Astrocyte (in vitro differentiated cells and primary cell): Measurements from ENCODE around the gene SUN2. TPM values are rescaled to one million over a fixed set of nuclear protein-coding genes. Genes with fewer than 3 reads are reported as not detected.
A peak's percentile ranks its signal among the peaks of the same experiment; 100 is the strongest.

Source experiments
- DNase-seq: peaks from one replicate; pipeline ENCODE4 v3.0.0-alpha.2; 2010; ENCODE audit warnings: low read depth
- FAIRE-seq: peaks from 2 replicates; lab custom pipeline; 2011; peaks lifted over from hg19 to GRCh38; lab: Jason Lieb, UNC
- H2AFZ ChIP-seq: 2 replicates; pipeline ENCODE4 v1.6.0; 2012; ENCODE audit warnings: low read depth, low read length, inconsistent platforms
- H3K27ac ChIP-seq: 2 replicates; pipeline ENCODE4 v1.5.1; 2011; ENCODE audit warnings: low read depth, low read length, inconsistent platforms
- H3K27me3 ChIP-seq: 2 replicates; pipeline ENCODE4 v1.6.0; 2011; ENCODE audit warnings: low read length, inconsistent platforms; ENCODE audit not compliant: insufficient read depth
- H3K36me3 ChIP-seq: 2 replicates; pipeline ENCODE4 v1.5.1; 2011; ENCODE audit warnings: low read length, inconsistent platforms; ENCODE audit not compliant: insufficient read depth
- H3K4me1 ChIP-seq: 2 replicates; pipeline ENCODE4 v1.5.1; 2011; ENCODE audit warnings: low read length, inconsistent platforms; ENCODE audit not compliant: insufficient read depth
- H3K4me2 ChIP-seq: 2 replicates; pipeline ENCODE4 v1.6.0; 2012; ENCODE audit warnings: low read length, inconsistent platforms
- H3K4me3 ChIP-seq: 2 replicates; pipeline ENCODE4 v1.5.1; 2011; ENCODE audit warnings: low read depth, mild to moderate bottlenecking, low read length, inconsistent platforms; ENCODE audit not compliant: insufficient read depth
- H3K79me2 ChIP-seq: 2 replicates; pipeline ENCODE4 v1.6.0; 2012; ENCODE audit warnings: mild to moderate bottlenecking, low read length, inconsistent platforms; ENCODE audit not compliant: insufficient read depth
- H3K9ac ChIP-seq: 2 replicates; pipeline ENCODE4 v1.6.0; 2012; ENCODE audit warnings: mild to moderate bottlenecking, low read length, inconsistent platforms
- H3K9me3 ChIP-seq: 2 replicates; pipeline ENCODE4 v1.5.1; 2012; ENCODE audit warnings: low read depth, mild to moderate bottlenecking, low read length, inconsistent platforms; ENCODE audit not compliant: insufficient read depth
- H4K20me1 ChIP-seq: 2 replicates; pipeline ENCODE4 v1.6.0; 2012; ENCODE audit warnings: low read length, inconsistent platforms; ENCODE audit not compliant: insufficient read depth
- H3K27ac Mint-ChIP-seq: one replicate; pipeline ENCODE4 v1.8.0; 2021; ENCODE audit warnings: mild to moderate bottlenecking, mixed read lengths; ENCODE audit not compliant: unreplicated experiment
- H3K27me3 Mint-ChIP-seq: one replicate; pipeline ENCODE4 v1.8.0; 2021; ENCODE audit warnings: low read depth, mixed read lengths; ENCODE audit not compliant: unreplicated experiment
- H3K36me3 Mint-ChIP-seq: one replicate; pipeline ENCODE4 v1.8.0; 2021; ENCODE audit warnings: low read depth, mixed read lengths; ENCODE audit not compliant: unreplicated experiment
- H3K4me1 Mint-ChIP-seq: one replicate; pipeline ENCODE4 v1.8.0; 2021; ENCODE audit warnings: low read depth, mixed read lengths; ENCODE audit not compliant: unreplicated experiment
- H3K4me3 Mint-ChIP-seq: one replicate; pipeline ENCODE4 v1.8.0; 2021; ENCODE audit warnings: mild to moderate bottlenecking, moderate library complexity, mixed read lengths; ENCODE audit not compliant: unreplicated experiment
- H3K9me3 Mint-ChIP-seq: one replicate; pipeline ENCODE4 v1.8.0; 2021; ENCODE audit warnings: mild to moderate bottlenecking, mixed read lengths; ENCODE audit not compliant: unreplicated experiment
- CTCF ChIP-seq: IDR thresholded peaks from 2 replicates; pipeline ENCODE4 v1.5.1; 2011; ENCODE audit warnings: low read depth, mild to moderate bottlenecking, inconsistent platforms, low read length, moderate library complexity; ENCODE audit not compliant: insufficient read depth
- EZH2 ChIP-seq: IDR thresholded peaks from 2 replicates; pipeline ENCODE4 v1.6.1; 2012; ENCODE audit warnings: mild to moderate bottlenecking, low read length, inconsistent platforms; ENCODE audit not compliant: insufficient read depth
- total RNA-seq: library from RNA; stranded (reverse); gene quantifications from 2 replicates; pipeline ENCODE4 v1.2.1, GENCODE V29; 2021

Gene SUN2
- total RNA-seq, 1 donor from 2014 or later: 46.5 TPM

- peak within 1 kb of the TSS; percentile 76 for H3K4me3 ChIP-seq
- H3K9ac ChIP-seq: peak within 1 kb of the TSS; percentile 99
- peak within 1 kb of the TSS; percentile 85 for H2AFZ ChIP-seq
- no peaks in the 10 kb centered on the region for H3K27me3 Mint-ChIP-seq
- H3K4me1 ChIP-seq: peaks cover 47% of the 10 kb centered on the region
- FAIRE-seq (no peak), DNase-seq (peak; percentile 88)
- no peaks in the 10 kb centered on the region for H3K27me3 ChIP-seq
- H3K4me1 Mint-ChIP-seq: peaks cover 33% of the 10 kb centered on the region
- peaks cover 4% of the 10 kb centered on the region for H3K36me3 Mint-ChIP-seq
- peak within 1 kb of the TSS; percentile 98 for H3K27ac Mint-ChIP-seq
- H3K4me3 Mint-ChIP-seq: peak within 1 kb of the TSS; percentile 97
- H3K9me3 ChIP-seq: no peaks in the 10 kb centered on the region
- peaks cover 38% of the 10 kb centered on the region for H3K79me2 ChIP-seq
- TF ChIP-seq EZH2: no peak
- no peak for TF ChIP-seq CTCF
- H4K20me1 ChIP-seq: peaks cover 27% of the 10 kb centered on the region
- H3K36me3 ChIP-seq: no peaks in the 10 kb centered on the region
- H3K4me2 ChIP-seq: peak within 1 kb of the TSS; percentile 96
- no peaks in the 10 kb centered on the region for H3K9me3 Mint-ChIP-seq
- peak within 1 kb of the TSS; percentile 97 for H3K27ac ChIP-seq
These were observed 54.8 kb downstream of the SUN2 start, which contains the start of gene JOSD1 for GRCh38 chr22:38700789-38701628. Gene JOSD1 (minus strand): TSS chr22:38700943. CDS start chr22:38699987, 956 bp downstream.

- H3K4me1 ChIP-seq: peaks cover 48% of the 10 kb centered on the region
- no peaks in the 10 kb centered on the region for H3K9me3 ChIP-seq
- H3K9me3 Mint-ChIP-seq: no peaks in the 10 kb centered on the region
- H2AFZ ChIP-seq: peak overlapping the region; percentile 22
- H4K20me1 ChIP-seq: peaks cover 27% of the 10 kb centered on the region
- H3K27ac ChIP-seq: peak overlapping the region; percentile 97
- H3K9ac ChIP-seq: peak overlapping the region; percentile 99
- H3K36me3 Mint-ChIP-seq: peaks cover 4% of the 10 kb centered on the region
- peak overlapping the region; percentile 96 for H3K4me2 ChIP-seq
- peak overlapping the region; percentile 76 for H3K4me3 ChIP-seq
- DNase-seq (no peak), FAIRE-seq (no peak)
- H3K36me3 ChIP-seq: no peaks in the 10 kb centered on the region
- peak overlapping the region; percentile 97 for H3K4me3 Mint-ChIP-seq
- H3K27me3 Mint-ChIP-seq: no peaks in the 10 kb centered on the region
- H3K4me1 Mint-ChIP-seq: peaks cover 31% of the 10 kb centered on the region
- H3K27ac Mint-ChIP-seq: peak overlapping the region; percentile 90
- TF ChIP-seq EZH2: no peak
- TF ChIP-seq CTCF: no peak
- no peaks in the 10 kb centered on the region for H3K27me3 ChIP-seq
- H3K79me2 ChIP-seq: peaks cover 43% of the 10 kb centered on the region
These were observed 55.5 kb downstream of the SUN2 start for GRCh38 chr22:38700270-38700788.
